Thyroid gland (tissue), 4 donors: Measurements from ENCODE around the gene WDR87.

Experiments used
- POLR2A ChIP-seq, 2 donors: fragments of 450-650 bp; IDR thresholded peaks; one replicate each; pipeline ENCODE4 v1.6.1; 2017; ENCODE audit warnings: antibody characterized with exemption in 2 of 2, mild to moderate bottlenecking in 2 of 2, moderate library complexity in 1 of 2
- TF ChIP-seq, protein P1 (sequence below), 6 experiments: fragments of 200-600 bp in 3 of 6; fragments of 450-650 bp in 3 of 6; sonication (generic) in 3 of 6; IDR thresholded peaks; one replicate each; pipeline ENCODE4 v1.5.1; 2016 to 2019; ENCODE audit warnings: antibody characterized with exemption in 6 of 6, mild to moderate bottlenecking in 2 of 6, inconsistent platforms in 1 of 6, moderate library complexity in 1 of 6

DNA sequence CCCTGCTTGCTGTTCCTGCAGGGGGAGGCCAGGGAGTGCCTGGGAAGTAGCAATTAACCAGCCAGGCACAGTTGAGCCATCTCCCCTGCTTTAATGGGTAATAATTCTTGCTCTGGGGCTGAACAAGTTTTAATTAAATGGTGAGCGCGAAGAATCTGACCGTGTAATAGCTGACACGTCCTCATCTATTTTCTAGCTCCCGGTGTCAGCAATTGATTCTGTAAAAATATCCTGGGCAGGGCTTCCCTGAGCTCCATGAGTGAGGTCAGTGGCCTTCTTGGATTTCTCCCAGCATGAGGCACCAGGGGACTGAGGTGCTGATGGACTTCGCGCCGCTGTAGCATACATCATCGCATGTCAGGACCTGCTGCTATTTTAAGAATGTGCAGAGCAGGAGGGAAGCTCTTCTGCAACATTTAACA is 27.6 kb upstream of the WDR87 start:
- TF ChIP-seq, protein P1, sequence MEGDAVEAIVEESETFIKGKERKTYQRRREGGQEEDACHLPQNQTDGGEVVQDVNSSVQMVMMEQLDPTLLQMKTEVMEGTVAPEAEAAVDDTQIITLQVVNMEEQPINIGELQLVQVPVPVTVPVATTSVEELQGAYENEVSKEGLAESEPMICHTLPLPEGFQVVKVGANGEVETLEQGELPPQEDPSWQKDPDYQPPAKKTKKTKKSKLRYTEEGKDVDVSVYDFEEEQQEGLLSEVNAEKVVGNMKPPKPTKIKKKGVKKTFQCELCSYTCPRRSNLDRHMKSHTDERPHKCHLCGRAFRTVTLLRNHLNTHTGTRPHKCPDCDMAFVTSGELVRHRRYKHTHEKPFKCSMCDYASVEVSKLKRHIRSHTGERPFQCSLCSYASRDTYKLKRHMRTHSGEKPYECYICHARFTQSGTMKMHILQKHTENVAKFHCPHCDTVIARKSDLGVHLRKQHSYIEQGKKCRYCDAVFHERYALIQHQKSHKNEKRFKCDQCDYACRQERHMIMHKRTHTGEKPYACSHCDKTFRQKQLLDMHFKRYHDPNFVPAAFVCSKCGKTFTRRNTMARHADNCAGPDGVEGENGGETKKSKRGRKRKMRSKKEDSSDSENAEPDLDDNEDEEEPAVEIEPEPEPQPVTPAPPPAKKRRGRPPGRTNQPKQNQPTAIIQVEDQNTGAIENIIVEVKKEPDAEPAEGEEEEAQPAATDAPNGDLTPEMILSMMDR (IDR thresholded peaks at IDR 0.05) = no peak
- no peak for TF ChIP-seq POLR2A (IDR thresholded peaks at IDR 0.05)
